Stimulated activated naive CD4-positive, alpha-beta T cell (primary cell): Measurements from ENCODE around the gene ELMO2.

Experiments used
- DNase-seq, 6 experiments: peaks; one replicate each; lab custom pipeline; 2025; lab: John Stamatoyannopoulos, UW

The ELMO2 gene

GRCh38 chr20:46332373-46333160, 73.8 kb downstream of the ELMO2 start:
- DNase-seq, result no peak

- no peak for DNase-seq
These were observed 74.6 kb downstream of the ELMO2 start for GRCh38 chr20:46331611-46332361.

GRCh38 chr20:46330831-46331371, 75.5 kb downstream of the ELMO2 start:
- DNase-seq, result no peak

GRCh38 chr20:46330072-46330763, 76.2 kb downstream of the ELMO2 start:
- no peak for DNase-seq

- DNase-seq, result no peak
These were observed 78.1 kb downstream of the ELMO2 start for GRCh38 chr20:46328200-46328882.

- DNase-seq, result no peak
These were observed 78.9 kb downstream of the ELMO2 start for GRCh38 chr20:46327557-46327956.

- DNase-seq, result no peak
These were observed 80.6 kb downstream of the ELMO2 start for GRCh38 chr20:46325789-46326188.

- no peak for DNase-seq
These were observed 81.3 kb downstream of the ELMO2 start for GRCh38 chr20:46324960-46325703.

- no peak for DNase-seq
These were observed 82.0 kb downstream of the ELMO2 start for GRCh38 chr20:46324379-46324778.

GRCh38 chr20:46323557-46323956, 82.9 kb downstream of the ELMO2 start:
- DNase-seq, result no peak

GRCh38 chr20:46322641-46323040, 83.8 kb downstream of the ELMO2 start:
- no peak for DNase-seq

- DNase-seq, result no peak
These were observed 88.7 kb downstream of the ELMO2 start for GRCh38 chr20:46317685-46318177.

- DNase-seq, result no peak
These were observed 89.3 kb downstream of the ELMO2 start for GRCh38 chr20:46316984-46317684.
